ENCODE results near the gene SFN.
"Not testable (repeated sequence)": the region's sequence is repeated elsewhere in the genome, so short reads cannot be mapped to it uniquely, and the experiment has no call there.

The SFN gene

DNA sequence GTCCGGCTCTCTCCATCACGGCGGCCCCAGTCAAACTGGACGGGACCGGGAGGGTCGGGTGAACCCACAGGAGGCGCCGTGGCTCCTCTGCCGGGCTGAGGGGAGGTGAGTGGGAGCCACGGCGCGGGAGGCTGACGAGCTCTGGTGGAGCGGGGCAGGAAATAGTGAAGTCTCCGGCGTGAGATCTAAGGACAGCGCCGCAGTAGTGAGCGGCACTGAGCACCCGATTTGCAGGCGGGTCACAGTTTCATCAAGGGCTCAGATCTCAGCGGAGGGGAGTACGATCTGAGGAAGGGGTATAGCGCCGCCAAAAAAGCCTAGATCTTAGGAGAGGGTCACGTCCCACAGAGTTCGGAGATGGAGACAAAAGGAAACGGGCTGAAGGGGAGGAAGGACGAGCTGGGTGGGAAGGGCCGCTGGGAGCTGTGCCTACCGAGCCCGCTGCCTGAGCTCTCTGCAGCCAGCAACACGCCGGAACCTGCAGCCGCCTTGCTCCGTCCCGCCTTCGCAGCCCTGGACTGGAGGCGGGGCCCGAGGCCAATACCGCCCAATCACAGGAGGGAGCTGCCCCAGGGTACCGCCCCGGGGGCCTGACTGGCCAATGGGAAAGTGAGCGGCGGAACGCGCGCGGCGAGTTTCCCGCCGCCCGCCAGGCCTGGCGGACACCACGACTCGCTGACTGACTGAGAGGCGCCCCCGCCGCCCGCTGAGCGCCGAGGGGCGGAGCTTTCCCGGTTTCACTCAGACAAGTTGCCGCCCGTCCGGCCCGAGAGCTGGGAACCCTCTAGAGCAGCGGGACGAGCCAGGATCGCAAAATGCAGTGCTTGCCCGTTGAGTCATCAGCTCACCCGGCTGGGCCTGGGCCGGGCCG, 1.9 kb downstream of the SFN start:
- peak; percentile 95 for DNase-seq (ENCODE audit: low spot score)

DNA sequence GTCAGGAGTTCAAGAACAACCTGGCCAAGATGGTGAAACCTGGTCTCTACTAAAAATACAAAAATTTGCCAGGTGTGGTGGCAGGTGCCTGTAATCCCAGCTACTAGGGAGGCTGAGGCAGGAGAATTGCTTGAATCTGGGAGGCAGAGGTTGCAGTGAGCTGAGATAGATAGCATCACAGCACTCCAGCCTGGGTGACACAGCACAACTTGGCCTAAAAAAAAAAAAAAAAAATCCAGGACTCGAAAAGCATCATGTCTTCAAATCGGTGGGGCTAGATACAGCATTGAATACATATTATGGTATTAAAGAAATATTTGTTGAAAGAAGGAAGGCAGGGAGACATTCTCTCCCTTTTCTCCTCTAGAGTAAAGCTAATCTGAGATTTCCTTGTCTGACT, 10.1 kb downstream of the SFN start:
- DNase-seq (ENCODE audit: low spot score), result not testable (repeated sequence)

DNA sequence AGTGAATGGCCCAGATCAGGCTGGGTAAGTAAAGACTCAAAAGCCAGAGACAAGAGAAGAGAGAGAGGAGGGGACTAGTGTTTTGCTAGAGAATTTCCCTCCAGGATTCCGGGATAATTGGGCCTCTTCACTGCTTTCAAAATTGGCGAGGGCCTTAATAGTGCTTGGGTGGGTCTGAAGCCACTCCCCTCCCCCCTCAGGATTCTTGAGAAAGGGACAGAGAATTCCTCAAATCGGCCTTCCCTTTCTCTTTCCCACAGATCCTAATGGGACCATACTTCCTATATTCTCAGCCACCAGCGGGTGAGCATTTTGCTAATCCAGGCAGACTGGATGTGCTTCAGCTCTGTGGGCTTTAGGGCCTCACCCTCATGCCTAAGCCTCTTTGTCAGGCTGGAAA, 11.9 kb downstream of the SFN start:
- DNase-seq (ENCODE audit: low spot score), result no peak

DNA sequence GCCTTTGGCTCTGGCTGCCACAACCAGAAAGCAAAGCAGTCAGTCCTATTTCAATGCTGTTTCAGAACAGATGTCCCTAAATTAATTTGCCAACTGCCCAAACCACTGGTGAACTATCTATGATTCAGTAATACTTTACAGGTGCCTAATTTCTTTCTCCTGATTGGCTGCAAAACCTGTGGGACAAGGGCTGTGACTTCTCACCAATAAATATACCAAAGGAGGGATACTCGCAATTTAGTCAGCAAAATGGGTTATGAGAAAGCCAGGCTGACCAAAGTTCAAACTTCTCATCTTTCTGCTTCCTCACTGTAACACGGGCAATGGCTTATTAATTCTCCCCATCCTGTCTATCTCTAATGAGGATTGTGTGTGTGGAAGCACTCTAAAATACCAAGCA, 14.4 kb downstream of the SFN start:
- no peak for DNase-seq (ENCODE audit: low spot score)

DNA sequence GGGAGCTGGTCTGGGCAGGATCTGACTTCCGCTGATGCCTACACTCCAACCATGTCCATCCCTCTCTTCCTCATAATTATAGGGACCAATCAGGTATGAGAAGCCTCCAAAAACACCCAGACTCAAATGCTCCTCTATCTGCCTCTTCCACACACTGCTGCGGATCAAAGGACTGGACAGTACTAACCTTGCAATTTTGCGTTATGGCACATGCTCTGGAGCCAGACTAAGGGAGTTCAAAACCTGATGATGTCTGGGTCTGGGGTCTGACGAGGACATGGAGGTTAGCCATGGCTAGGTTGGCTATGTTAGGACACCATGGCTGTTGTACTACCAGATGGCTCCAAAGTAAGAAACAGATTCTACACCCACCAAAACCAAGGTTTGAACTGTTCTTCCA, 16.8 kb downstream of the SFN start:
- no peak for DNase-seq (ENCODE audit: low spot score)

DNA sequence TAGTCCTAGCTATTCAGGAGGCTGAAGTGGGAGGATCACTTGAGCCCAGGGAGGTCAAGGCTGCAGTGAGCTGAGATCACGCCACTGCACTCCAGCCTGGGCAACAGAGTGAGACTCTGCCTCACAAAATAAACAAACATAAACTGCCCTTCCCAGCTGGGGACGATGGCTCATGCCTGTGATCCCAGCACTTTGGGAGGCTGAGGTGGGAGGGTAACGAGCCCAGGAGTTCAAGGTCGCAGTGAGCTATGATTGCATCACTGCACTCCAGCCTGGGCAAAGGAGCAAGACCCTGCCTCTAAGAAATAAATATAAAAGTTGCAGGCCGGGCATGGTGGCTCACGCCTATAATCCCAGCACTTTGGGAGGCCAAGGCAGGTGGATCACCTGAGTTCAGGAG, 18.7 kb downstream of the SFN start:
- DNase-seq (ENCODE audit: low spot score), result not testable (repeated sequence)

DNA sequence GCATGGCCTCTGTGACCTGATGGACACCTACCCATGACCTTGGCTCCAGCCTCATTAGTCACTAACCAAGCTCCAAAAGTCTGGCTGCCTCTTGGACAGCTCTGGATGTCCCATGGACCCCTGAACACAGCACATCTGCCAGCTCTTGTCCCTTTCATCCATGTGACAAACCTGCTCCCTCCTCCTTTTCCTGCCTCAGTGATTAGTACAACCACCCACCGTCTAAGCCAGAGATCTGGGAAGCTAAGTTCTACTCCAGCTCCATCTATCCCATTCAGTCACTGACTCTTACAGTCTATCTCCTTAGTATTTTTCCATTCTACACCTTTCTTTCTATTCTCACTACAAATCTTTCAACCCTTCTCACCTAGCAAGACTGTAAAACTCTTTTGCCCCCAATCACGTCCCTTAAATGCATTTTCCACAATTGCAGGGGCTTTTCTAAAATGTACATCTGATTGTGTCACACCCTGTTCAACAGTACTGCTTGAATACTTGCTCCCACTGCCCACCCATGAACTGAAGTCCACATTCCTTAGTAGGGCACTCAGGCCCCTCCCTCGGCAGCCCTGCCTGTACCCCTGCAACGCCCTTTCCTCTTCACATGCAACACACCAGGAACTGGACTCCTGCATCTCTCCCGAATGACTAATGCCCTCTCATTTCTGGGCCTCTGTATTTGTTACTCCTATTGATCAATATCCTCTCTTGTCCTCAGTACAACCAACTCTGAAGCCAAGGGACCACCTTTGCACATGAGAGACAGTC, 19.9 kb downstream of the SFN start:
- no peak for DNase-seq (ENCODE audit: low spot score)

DNA sequence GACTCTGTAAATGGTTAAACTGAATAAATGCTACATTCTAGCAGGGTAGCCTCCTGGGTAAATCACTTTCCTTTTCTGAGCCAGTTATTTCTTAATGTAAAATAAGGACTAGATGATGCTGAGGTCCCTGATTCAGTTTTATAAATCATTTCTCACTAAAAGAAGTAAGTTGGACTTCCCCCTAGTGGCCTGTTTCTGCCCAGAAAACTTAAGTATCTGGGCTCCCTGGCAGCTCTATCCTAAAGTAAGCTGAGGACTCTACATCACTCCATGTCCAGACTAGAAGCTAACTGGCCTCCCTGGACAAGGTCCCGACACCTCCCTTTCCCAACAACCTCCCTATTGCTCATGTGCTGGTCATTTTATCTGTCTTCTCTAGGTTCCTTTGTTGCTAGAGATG, 24.2 kb downstream of the SFN start:
- DNase-seq (ENCODE audit: low spot score), result peak; percentile 22

DNA sequence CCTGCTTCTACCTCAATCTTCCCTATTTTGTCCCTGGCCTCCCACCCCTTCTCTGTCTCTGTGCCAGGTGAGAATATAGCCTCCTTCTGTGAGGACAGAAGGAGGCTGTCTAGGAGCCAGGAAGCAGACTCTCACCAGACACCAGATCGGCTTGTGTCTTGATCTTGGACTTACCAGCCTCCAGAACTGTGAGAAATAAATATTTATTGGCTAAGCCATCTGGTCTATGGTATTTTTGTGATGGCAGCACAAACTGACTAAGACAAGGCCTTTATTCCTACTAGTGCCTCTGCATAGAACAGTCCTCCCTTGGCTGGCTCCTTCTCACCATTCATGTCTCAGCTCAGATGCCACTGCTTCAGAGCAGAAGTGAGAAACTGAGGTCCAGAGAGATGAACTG, 25.3 kb downstream of the SFN start:
- DNase-seq (ENCODE audit: low spot score), result no peak

DNA sequence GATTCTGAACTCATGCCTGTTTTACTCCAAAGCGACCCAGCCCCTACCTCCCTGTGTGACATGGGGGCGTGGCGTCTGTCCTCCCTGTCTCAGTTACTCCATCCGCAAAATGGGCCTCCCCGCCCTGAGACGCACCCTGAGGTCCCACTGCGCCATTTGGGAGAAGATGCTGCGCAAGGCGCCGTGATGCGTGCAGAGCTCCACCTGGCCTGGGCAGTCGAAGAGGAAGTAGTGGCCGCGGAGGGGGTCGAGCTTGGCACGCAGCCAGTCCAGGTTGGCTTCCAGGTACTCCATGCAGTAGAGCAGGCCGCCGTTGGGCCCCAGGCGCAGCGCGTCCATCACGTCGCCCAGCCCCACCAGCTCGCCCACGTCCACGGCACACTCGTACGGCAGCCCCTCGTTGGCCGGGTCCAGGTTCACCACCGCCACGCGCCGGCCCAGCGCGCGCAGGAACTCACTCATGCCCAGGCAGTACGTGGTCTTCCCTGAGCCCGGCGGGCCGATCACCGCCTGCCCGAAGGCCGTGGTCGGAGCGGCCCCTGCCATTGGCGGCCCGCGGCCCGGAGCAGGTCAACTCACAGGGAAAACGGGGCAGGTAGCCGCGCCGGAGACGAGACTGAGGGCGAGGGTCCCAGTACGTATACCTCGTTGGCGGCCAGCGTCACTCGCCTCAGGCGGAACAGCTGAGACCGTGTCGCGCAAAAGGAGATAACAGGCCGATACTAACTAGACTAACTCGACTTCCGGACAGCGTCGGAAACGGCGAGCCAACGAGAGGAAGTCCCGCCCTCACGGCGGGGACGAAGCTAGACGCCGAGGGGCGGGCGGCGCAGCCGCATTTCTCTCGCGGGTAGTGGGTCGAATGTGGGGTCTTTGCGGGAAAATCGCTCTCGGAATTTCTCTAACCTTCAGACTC, 26.9 kb downstream of the SFN start, which contains the start of gene GPN2:
Gene GPN2 (minus strand): TSS at position 733 of the 916 bp plus-strand sequence. CDS start 187 bp downstream, at position 546.
- DNase-seq (ENCODE audit: low spot score), result peak; percentile 77

DNA sequence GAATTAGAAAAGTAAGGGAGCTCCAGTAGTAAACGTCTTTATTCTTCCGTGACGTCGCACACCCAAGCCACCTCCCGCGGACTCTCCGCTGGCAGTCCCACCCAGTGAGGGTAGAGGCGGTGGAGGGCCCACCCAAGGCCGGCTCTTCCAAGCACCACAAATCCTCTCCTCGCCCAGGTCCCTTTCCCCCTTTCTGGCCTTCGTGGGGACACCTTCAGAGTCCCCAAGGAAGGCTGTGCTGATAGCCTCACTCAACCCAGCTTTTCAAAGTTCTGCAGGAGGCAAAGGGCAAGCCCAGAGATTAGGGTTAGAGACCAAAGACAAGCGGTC, 27.5 kb downstream of the SFN start:
- DNase-seq (ENCODE audit: low spot score), result no peak

DNA sequence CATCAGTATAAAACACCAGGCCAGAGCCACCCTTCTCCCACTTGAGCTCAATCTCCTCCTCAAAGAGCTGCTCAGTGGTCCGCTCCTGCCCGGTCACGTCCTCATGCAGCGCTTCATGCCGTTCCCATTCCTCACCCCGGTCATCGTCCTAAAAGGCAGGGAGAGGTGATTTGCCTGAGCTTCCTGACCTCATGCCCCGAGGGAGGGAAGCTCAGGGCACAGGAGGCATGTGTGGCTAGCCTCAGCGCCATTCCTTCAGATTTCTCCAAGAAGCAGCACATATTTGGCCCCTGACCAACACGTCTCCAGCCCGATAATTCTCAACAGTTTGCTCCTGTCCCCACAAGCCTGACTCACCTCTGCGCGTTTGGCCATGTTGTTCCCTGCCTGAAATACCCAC, 31.3 kb downstream of the SFN start:
- DNase-seq (ENCODE audit: low spot score), result no peak

DNA sequence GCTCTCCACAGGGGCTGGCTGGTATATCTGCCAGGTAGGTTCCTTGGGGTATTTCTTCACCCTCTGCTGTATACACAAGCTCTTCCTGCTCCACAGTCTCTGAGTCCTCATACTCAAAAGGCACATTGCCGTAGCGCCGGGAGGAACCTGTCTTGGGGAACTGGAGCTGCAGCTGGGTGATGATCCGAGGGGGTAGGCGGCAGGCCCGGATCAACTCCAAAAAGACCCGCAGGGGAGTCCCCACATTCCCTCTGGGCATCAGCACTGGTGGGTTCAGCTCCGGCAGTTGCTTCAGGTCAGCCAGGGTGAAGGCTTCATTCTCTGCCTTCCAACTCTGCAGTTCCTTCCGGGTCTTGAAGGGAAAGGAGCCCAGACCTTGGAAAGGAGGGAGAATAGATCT, 34.4 kb downstream of the SFN start:
- no peak for DNase-seq (ENCODE audit: low spot score)

DNA sequence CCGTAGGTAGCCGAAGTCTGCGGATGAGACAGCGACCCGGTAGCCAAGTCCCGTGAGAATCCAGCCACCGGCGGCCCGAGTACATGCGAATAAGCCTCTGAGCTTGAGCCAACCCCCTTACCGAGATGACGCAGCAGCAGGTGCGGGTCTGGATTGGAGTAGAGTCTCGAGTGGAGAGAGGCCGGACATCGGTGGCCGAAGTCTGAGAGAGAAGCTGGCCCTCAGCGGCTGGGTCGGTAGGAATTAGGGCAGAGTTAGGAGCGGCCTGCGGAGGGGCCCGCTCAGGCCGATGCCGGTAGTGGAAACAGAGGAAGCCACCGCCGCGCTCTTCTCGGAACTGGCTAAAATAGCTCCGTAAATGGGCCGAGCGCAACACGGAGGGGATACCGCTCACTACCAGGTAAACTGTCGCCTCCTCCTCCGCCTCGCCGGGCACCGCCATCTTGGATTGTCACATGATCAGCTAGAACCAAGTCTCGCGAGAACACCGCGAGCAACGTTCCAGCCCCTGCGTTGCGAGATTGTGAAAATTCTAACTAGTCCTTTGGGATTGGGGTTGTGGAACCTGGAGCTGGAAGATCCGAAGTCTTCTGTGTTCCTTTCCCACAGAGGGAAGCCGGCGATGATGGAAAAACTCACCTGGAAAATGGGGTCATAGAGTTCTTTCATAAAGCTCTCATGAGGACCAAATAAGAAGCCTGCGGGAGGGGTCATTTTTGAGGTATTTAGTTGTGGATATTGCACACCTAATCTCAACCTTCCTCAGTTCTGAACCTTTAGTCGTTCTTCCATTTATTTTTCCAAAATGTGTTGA, 37.3 kb downstream of the SFN start, which contains the start of gene GPATCH3:
Gene GPATCH3 (minus strand): TSS at position 467 of the 814 bp plus-strand sequence. CDS start 25 bp downstream, at position 442.
- peak; percentile 90 for DNase-seq (ENCODE audit: low spot score)

DNA sequence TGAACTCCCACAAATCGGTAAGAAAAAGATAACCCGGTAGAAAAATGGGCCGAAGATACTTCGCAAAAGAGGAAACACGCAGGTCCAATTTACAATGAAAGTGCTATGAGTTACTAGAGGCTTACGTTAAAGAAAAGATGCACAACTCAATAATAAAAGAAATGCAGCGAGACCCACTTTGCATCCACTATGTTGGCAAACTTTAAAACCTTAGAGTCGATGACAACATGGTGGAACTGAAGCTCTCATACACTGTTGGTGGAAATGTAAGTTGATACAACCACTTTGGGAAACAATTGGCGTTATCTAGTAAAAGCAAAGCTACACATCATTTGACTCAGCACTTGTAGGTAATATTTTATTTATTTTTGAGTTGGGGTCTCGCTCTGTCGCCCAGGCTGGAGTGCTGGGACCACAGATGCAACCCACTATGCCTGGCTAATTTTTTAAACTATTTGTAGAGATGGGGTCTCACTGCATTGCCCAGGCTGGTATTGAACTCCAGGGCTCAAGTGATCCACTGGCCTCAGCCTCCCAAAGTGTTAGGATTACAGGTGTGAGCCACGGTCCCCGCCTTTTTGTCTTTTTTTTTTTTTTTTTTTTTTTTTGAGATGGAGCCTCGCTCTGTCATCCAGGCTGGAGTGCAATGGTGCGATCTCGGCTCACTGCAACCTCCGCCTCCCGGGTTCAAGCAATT, 38.0 kb downstream of the SFN start:
- DNase-seq (ENCODE audit: low spot score), result no peak

DNA sequence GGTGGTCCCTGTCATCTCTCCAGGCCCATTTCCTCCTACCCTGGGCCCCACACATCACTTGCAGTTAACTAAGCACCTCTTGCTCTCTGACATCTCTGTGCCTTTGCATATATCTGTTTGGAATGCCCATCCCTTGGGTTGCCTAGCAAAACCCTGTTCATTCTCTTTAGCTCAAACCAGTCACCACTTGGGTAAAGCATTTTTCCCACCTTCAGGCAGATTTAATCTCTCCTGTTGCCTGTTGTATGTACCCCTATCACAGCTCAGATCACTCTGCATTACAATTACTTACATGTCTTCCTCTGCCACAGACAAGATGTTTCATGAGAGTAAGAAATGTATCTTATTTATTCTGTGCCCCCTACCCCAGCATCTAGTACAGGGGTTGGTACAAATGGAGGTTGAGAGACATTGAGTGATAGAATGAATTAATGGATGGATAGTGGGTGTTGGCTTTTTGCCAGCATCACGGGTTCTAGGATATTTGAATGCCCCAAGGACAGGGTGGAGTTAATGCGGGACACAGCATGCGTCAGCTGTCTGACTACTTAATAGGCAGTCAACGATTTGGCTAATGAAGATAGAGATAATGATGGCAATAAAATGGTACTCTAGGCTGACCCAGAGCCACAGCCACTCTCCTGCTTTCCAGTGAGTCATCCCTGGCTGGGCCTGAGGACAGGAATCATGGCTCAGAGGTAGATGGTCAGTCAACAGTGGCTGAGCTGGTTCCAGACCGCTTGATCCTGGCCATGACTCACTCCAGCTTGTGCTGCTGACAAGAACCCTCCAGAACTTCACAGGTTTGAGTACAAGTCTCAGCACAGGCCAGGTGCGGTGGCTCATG, 44.3 kb downstream of the SFN start:
- no peak for DNase-seq (ENCODE audit: low spot score)

DNA sequence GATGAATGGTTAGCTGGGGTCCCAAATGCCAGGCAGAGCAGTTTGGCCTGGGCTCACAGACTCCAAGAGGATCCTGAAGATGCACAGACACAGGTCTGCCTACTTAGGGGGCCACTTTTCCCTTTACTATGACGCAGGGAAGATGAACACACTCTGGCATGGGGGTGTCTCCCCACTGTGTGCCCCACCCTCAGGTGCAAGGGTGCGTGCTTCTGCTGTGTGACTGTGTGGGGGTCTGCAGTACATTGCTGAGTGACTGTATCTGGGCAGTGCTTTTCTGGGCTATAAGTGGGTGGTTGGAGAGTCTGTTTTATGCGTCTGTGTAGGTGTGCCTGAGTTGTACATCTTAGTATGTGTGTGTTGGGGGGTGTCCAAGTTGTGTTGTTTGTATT, 47.0 kb downstream of the SFN start:
- no peak for DNase-seq (ENCODE audit: low spot score)

DNA sequence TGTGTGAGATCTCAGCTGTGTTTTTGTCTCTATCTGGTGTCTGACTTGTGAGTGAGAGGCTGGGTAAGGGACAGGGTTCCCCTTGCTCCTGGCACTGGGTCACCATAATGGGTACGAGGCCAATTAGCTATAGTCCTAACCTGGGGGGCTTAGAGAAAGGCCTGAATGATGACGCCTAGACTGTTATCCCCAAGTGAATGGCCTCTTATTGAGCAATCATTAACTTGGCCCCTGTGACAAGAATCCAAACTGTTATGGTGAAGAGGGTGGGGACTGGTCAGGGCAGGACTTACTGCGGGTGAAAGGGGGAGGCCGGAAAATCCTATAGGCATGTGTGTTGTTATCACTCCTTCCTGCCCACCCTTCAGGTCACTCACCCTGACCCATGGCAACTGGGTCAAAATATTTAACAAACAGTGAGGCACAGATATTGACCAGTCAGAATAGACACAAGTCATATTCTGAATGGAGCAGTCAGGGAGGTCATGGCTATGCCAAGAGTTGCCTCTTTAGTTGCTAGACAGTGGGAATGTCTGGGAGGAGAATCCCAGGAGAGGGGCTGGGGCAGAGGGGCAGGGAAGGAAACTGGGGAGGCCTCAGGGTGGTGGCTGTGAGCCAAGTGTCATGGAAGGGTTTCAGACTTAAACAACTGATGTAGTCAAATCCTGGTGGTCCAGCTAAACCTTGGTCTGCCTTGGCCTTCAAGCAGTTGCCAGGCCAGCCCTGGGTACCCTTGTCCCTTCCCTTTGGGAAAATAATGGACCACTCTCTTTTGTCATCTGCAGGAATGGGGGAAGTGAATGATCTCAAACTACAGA, 47.6 kb downstream of the SFN start:
- DNase-seq (ENCODE audit: low spot score), result no peak
